ENCODE measurements around the gene ASPHD2. TPM values are rescaled to one million over a fixed set of nuclear protein-coding genes. Genes with fewer than 3 reads are reported as not detected.

The ASPHD2 gene
- total RNA-seq, 1 experiment from 2014 or later = 7.1 TPM

DNA sequence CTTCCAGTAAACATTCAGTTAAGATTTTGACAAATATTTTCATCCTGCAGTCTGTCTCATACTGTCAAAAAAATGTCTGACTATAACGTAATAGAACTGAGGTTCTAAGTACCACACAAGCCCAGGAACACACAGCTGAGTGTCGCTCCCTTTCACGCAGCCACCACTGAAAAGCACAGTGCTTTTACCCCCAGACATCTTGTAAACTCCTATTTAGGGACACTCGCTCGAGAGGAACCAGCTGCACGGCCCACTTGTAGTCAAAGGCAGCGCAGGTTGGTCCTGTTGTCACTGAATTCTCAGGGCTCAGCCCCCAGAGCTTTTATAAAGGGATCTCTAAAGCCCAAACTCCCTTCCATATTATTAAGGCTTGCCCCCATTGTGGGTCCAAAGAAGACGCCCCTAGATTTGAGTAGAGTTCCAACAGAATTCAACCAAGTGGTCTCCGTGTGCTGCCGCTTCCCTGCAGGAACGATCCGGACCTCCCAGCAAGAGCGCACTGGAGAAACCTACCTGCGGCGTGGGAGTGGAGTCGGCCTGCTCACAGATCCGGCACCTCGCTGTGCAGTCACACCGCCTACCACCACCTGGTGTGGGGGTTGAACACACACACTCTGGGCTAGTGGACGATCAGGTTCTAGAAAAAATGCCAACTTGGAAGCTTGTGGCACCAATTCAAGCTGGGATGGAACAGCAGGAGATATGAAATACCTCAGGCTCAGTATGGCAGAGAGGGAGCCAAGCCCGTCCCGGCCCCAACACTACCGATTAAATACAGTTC is 23.4 kb downstream of the ASPHD2 start:
- no peaks in the 10 kb centered on the region for H3K9me3 ChIP-seq (ENCODE audit: control insufficient read depth, low read depth, low read length)
- Mint-ChIP-seq H3K4me3 (no peak overlapping the region), H3K9me3 (no peaks in the 10 kb centered on the region), H3K27me3 (ENCODE audit: low read depth) (no peaks in the 10 kb centered on the region), H3K27ac (0 out of 7 replicates have a peak overlapping the region, but pooled peaks of 1 of the 3 experiments have one; percentile 61), H3K4me1 (no peaks in the 10 kb centered on the region), H3K36me3 (ENCODE audit: insufficient read depth in 1 of 3, low read depth in 3 of 3) (peaks cover 16 to 47% (median 46%) of the 10 kb centered on the region in 3 experiments; a peak in 6 of 7 replicates)
- no peak overlapping the region for H4K5ac ChIP-seq (ENCODE audit: insufficient read length, low read depth, low read length)
- no peak overlapping the region for H4K8ac ChIP-seq (replicated peaks; ENCODE audit: insufficient read length, low read depth, low read length)
- no peaks in the 10 kb centered on the region for H3K27me3 ChIP-seq (ENCODE audit: insufficient read depth, low read length)
- no peak overlapping the region for H2AK5ac ChIP-seq (ENCODE audit: insufficient read length, low read length)
- no peak overlapping the region for H2BK12ac ChIP-seq (ENCODE audit: insufficient read length, low read depth, low read length)
- H3K4me1 ChIP-seq (ENCODE audit: insufficient read depth, low read length) = no peaks in the 10 kb centered on the region
- no peak overlapping the region for H3K4ac ChIP-seq (ENCODE audit: low read depth, low read length)
- no peak overlapping the region for H3K9ac ChIP-seq (ENCODE audit: extremely low read depth, insufficient read length, low read length)
- no peak overlapping the region for H3K27ac ChIP-seq (ENCODE audit: insufficient read length, low read depth, low read length)
- H2BK20ac ChIP-seq (ENCODE audit: low read depth, low read length, poor library complexity, severe bottlenecking) = no peak overlapping the region
- no peak overlapping the region for H3K56ac ChIP-seq (ENCODE audit: insufficient read length, low read depth, low read length)
- H3K79me1 ChIP-seq (ENCODE audit: insufficient read depth, low read depth, low read length, poor library complexity, severe bottlenecking) = no peaks in the 10 kb centered on the region
- no peak overlapping the region for H2BK15ac ChIP-seq (ENCODE audit: low read depth, low read length)
- no peak overlapping the region for H3K18ac ChIP-seq (ENCODE audit: insufficient read length, low read depth, low read length)
- no peak overlapping the region for H3K23ac ChIP-seq (ENCODE audit: insufficient read length, low read depth, low read length)
- H4K20me1 ChIP-seq (ENCODE audit: control insufficient read depth, insufficient read depth, insufficient read length) = no peaks in the 10 kb centered on the region
- no peak overlapping the region for H4K91ac ChIP-seq (ENCODE audit: insufficient read length, low read depth, low read length)
- no peak overlapping the region for H3K14ac ChIP-seq (ENCODE audit: insufficient read depth, low read length)
- no peak overlapping the region for H3K4me2 ChIP-seq (ENCODE audit: insufficient read depth, insufficient read length, low read length)
- H3K23me2 ChIP-seq (ENCODE audit: insufficient read length, low read depth, low read length, poor library complexity, severe bottlenecking) = no peaks in the 10 kb centered on the region
- no peaks in the 10 kb centered on the region for H3K79me2 ChIP-seq (ENCODE audit: insufficient read depth, low read length)
- no peak overlapping the region for H3T11ph ChIP-seq (ENCODE audit: low read length)
- DNase-seq = no peak
- H2BK5ac ChIP-seq (ENCODE audit: insufficient read length, low read length) = no peak overlapping the region
- no peak overlapping the region for H2AFZ ChIP-seq (ENCODE audit: low read length)
- no CpG with 5 or more reads among the region's 23 CpGs for WGBS (ENCODE audit: extremely low coverage, insufficient read length, low lambda C conversion rate)
- TF ChIP-seq, protein P1, sequence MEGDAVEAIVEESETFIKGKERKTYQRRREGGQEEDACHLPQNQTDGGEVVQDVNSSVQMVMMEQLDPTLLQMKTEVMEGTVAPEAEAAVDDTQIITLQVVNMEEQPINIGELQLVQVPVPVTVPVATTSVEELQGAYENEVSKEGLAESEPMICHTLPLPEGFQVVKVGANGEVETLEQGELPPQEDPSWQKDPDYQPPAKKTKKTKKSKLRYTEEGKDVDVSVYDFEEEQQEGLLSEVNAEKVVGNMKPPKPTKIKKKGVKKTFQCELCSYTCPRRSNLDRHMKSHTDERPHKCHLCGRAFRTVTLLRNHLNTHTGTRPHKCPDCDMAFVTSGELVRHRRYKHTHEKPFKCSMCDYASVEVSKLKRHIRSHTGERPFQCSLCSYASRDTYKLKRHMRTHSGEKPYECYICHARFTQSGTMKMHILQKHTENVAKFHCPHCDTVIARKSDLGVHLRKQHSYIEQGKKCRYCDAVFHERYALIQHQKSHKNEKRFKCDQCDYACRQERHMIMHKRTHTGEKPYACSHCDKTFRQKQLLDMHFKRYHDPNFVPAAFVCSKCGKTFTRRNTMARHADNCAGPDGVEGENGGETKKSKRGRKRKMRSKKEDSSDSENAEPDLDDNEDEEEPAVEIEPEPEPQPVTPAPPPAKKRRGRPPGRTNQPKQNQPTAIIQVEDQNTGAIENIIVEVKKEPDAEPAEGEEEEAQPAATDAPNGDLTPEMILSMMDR (conservative IDR thresholded peaks at IDR 0.05) = no peak
- no peak overlapping the region for H2BK120ac ChIP-seq (ENCODE audit: low read depth, low read length, poor library complexity, severe bottlenecking)
